Esophagus squamous epithelium (tissue), 4 donors: ENCODE data around the gene ERC1.

ENCODE experiments used
- CTCF ChIP-seq, 6 experiments: fragments of 450-650 bp in 4 of 6; fragments of 200-600 bp in 2 of 6; sonication (generic) in 2 of 6; IDR thresholded peaks; one replicate each; pipeline ENCODE4 v1.5.1; 2016 to 2019; ENCODE audit warnings: antibody characterized with exemption in 6 of 6, mild to moderate bottlenecking in 4 of 6, moderate library complexity in 4 of 6
- POLR2A ChIP-seq, 4 donors: fragments of 450-650 bp; IDR thresholded peaks; one replicate each; pipeline ENCODE4 v1.6.1; 2017; ENCODE audit warnings: antibody characterized with exemption in 4 of 4, mild to moderate bottlenecking in 4 of 4, moderate library complexity in 3 of 4

- TF ChIP-seq CTCF (IDR thresholded peaks at IDR 0.05) (no peak), POLR2A (IDR thresholded peaks at IDR 0.05) (no peak)
Observed at GRCh38 chr12:1046727-1047126, 55.7 kb downstream of the ERC1 start.
